Lung (tissue), 12 donors: ENCODE results near the gene TNFSF10. TPM values are rescaled to one million over a fixed set of nuclear protein-coding genes. Genes with fewer than 3 reads are reported as not detected.

Experiments used
- ATAC-seq: fragments of 200-7000 bp; cut with Tn5 transposase; one replicate; pipeline ENCODE4 v1.9.1; 2020; ENCODE audit warnings: moderate number of reproducible peaks; ENCODE audit not compliant: insufficient read depth, low FRiP score
- DNase-seq, 3 donors: peaks; one replicate each; pipeline ENCODE4 v3.0.0-alpha.2; 2013 to 2017
- H3K27ac ChIP-seq, 2 donors: one replicate each; pipeline ENCODE4 v1.5.1; 2013; ENCODE audit warnings: mild to moderate bottlenecking in 2 of 2, moderate library complexity in 2 of 2, control low read depth in 1 of 2, inconsistent platforms in 1 of 2, low read depth in 1 of 2, low read length in 1 of 2
- H3K27me3 ChIP-seq, 3 donors: one replicate each; pipeline ENCODE4 v1.5.1; 2013; ENCODE audit warnings: low read length in 2 of 3; ENCODE audit not compliant: control insufficient read depth in 3 of 3, insufficient read depth in 3 of 3
- H3K36me3 ChIP-seq, 4 donors: one replicate each; pipeline ENCODE4 v1.5.1; 2013; ENCODE audit warnings: low read length in 4 of 4, mild to moderate bottlenecking in 1 of 4, moderate library complexity in 1 of 4; ENCODE audit not compliant: control insufficient read depth in 4 of 4, insufficient read depth in 4 of 4
- H3K4me1 ChIP-seq, 5 donors: one replicate each; pipeline ENCODE4 v1.5.1; 2013; ENCODE audit warnings: low read length in 5 of 5, mild to moderate bottlenecking in 2 of 5, moderate library complexity in 1 of 5; ENCODE audit not compliant: control insufficient read depth in 5 of 5, insufficient read depth in 5 of 5
- H3K4me3 ChIP-seq: one replicate; pipeline ENCODE4 v1.5.1; 2013; ENCODE audit warnings: mild to moderate bottlenecking, control low read depth, moderate library complexity
- H3K9ac ChIP-seq, 2 donors: one replicate each; pipeline ENCODE4 v1.5.1; 2013; ENCODE audit warnings: low read length in 2 of 2, control low read depth in 1 of 2; ENCODE audit not compliant: insufficient read depth in 1 of 2
- H3K9me3 ChIP-seq, 4 donors: one replicate each; pipeline ENCODE4 v1.5.1; 2013; ENCODE audit warnings: low read length in 3 of 4, mild to moderate bottlenecking in 1 of 4, moderate library complexity in 1 of 4; ENCODE audit not compliant: control insufficient read depth in 4 of 4, insufficient read depth in 3 of 4
- CTCF ChIP-seq: IDR thresholded peaks from 2 replicates; pipeline ENCODE4 v1.5.1; 2012; ENCODE audit warnings: mild to moderate bottlenecking; ENCODE audit errors: control extremely low read depth, extremely low read depth
- WGBS, 2 donors: extraction: QIAGEN DNeasy Blood & Tissue Kit; methylation state at CpG; one replicate each; pipeline ENCODE4 v1.1.7; 2013; 5-methylcytosine and 5-hydroxymethylcytosine counted together
- polyA plus RNA-seq, 2 donors: library from polyadenylated mRNA; stranded (reverse); fragments of 200-250 nt; gene quantifications; one replicate each; pipeline ENCODE4 v1.2.1, GENCODE V29; 2013
- total RNA-seq, 2 donors: library from RNA; depleted of rRNA in 1 of 2; stranded (reverse); fragments of >200 nt in 1 of 2; gene quantifications; one replicate each; pipeline ENCODE4 v1.2.1, GENCODE V29; 2014 to 2021
- donor health status: control.
- donor health status: control.
- donor health status: Bipolar disorder and iron deficiency.
- donor health status: healthy.
- donor health status: DM: yes; HTN: yes; CAD: no.

Gene TNFSF10
- total and polyA plus RNA-seq, 4 donors = 22.9 to 107 (median 60.0) TPM

GRCh38 chr3:172514678-172515077 lies 8.6 kb downstream of the TNFSF10 start:
- no peak overlapping the region for H3K27ac ChIP-seq
- peaks cover 0 to 15% (median 3%) of the 10 kb centered on the region in 5 donors for H3K4me1 ChIP-seq
- 76 to 77% methylated on average over 4 of the region's 4 CpGs for WGBS, 2 donors
- DNase-seq = no peak
- H3K4me3 ChIP-seq = no peak overlapping the region
- no peak for TF ChIP-seq CTCF
- no peak for ATAC-seq
- H3K36me3 ChIP-seq = peaks cover 0 to 14% (median 0%) of the 10 kb centered on the region in 4 donors
- H3K9me3 ChIP-seq = peaks cover 0 to 2% (median 0%) of the 10 kb centered on the region in 4 donors
- peaks cover 0 to 2% (median 0%) of the 10 kb centered on the region in 3 donors for H3K27me3 ChIP-seq
- H3K9ac ChIP-seq = no peak overlapping the region

GRCh38 chr3:172513488-172513887 lies 9.7 kb downstream of the TNFSF10 start:
- Histone ChIP-seq H3K4me1 (peaks cover 0 to 15% (median 3%) of the 10 kb centered on the region in 5 donors), H3K27ac (peak overlapping the region; percentile 46 to 75), H3K9ac (no peak overlapping the region), H3K36me3 (peaks cover 0 to 14% (median 0%) of the 10 kb centered on the region in 4 donors), H3K4me3 (no peak overlapping the region), H3K27me3 (peaks cover 0 to 2% (median 0%) of the 10 kb centered on the region in 3 donors), H3K9me3 (peaks cover 0 to 2% (median 0%) of the 10 kb centered on the region in 4 donors)
- WGBS, 2 donors = 43 to 54% methylated on average over 2 of the region's 2 CpGs
- ATAC-seq (no peak), DNase-seq (peak in 1 of 3 donors; percentile 29)
- no peak for TF ChIP-seq CTCF

- Histone ChIP-seq H3K9me3 (peaks cover 0 to 2% (median 0%) of the 10 kb centered on the region in 4 donors), H3K27ac (peak overlapping the region in 1 of 2 donors; percentile 59), H3K4me1 (peaks cover 0 to 11% (median 3%) of the 10 kb centered on the region in 5 donors), H3K36me3 (peaks cover 0 to 16% (median 0%) of the 10 kb centered on the region in 4 donors), H3K27me3 (peaks cover 0 to 2% (median 0%) of the 10 kb centered on the region in 3 donors), H3K9ac (no peak overlapping the region), H3K4me3 (no peak overlapping the region)
- ATAC-seq = peak; percentile 74
- no peak for TF ChIP-seq CTCF
- peak in 1 of 3 donors; percentile 28 for DNase-seq
- WGBS, 2 donors = 25 to 44% methylated on average over 7 of the region's 7 CpGs
Observed at GRCh38 chr3:172511783-172512762, 11.2 kb downstream of the TNFSF10 start.
